ENCODE results near the gene LRRTM3. TPM values are rescaled to one million over a fixed set of nuclear protein-coding genes. Genes with fewer than 3 reads are reported as not detected.
A peak's percentile ranks its signal among the peaks of the same experiment; 100 is the strongest.

Gene LRRTM3
- total RNA-seq (2022) (not detected in 2 replicates), Bru-seq, nascent RNA (not detected), BruChase-seq, experiment 1, labeled RNA remaining after a 6-hour chase (not detected), BruChase-seq, experiment 2, labeled RNA remaining after a 2-hour chase (percentile 3 among the genes with signal in this experiment)
- long read RNA-seq: 0 reads

GRCh38 chr10:66925896-66926715 lies at the start of gene LRRTM3:
Gene LRRTM3, plus strand, starts transcription at chr10:66926036.
- H3K27me3 Mint-ChIP-seq (ENCODE audit: insufficient read depth, unreplicated experiment): peaks cover 23% of the 10 kb centered on the region
- H3K4me1 Mint-ChIP-seq (ENCODE audit: insufficient read depth, unreplicated experiment): peaks cover 6% of the 10 kb centered on the region
- POLR2A ChIA-PET: interaction anchor here (0.7 kb wide), 1 partner anchor 827 kb away, joined by 3 read pairs; no protein-coding TSS in a partner anchor
- no peaks in the 10 kb centered on the region for H3K9me3 Mint-ChIP-seq (ENCODE audit: unreplicated experiment)
- TF ChIP-seq, protein P1, sequence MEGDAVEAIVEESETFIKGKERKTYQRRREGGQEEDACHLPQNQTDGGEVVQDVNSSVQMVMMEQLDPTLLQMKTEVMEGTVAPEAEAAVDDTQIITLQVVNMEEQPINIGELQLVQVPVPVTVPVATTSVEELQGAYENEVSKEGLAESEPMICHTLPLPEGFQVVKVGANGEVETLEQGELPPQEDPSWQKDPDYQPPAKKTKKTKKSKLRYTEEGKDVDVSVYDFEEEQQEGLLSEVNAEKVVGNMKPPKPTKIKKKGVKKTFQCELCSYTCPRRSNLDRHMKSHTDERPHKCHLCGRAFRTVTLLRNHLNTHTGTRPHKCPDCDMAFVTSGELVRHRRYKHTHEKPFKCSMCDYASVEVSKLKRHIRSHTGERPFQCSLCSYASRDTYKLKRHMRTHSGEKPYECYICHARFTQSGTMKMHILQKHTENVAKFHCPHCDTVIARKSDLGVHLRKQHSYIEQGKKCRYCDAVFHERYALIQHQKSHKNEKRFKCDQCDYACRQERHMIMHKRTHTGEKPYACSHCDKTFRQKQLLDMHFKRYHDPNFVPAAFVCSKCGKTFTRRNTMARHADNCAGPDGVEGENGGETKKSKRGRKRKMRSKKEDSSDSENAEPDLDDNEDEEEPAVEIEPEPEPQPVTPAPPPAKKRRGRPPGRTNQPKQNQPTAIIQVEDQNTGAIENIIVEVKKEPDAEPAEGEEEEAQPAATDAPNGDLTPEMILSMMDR (IDR thresholded peaks at IDR 0.05; ENCODE audit: unreplicated experiment): peak; percentile 45
- H3K36me3 Mint-ChIP-seq (ENCODE audit: insufficient read depth, unreplicated experiment): no peaks in the 10 kb centered on the region
- no peak within 1 kb of the TSS for H3K27ac Mint-ChIP-seq (ENCODE audit: low read depth, unreplicated experiment)
- peak within 1 kb of the TSS; percentile 33 for H3K4me3 Mint-ChIP-seq (ENCODE audit: unreplicated experiment)
- CTCF ChIA-PET: interaction anchor here (0.6 to 2.2 kb wide), 26 partner anchors 8 to 1948 kb away, joined by 3 to 12 read pairs (median 4); no protein-coding TSS in a partner anchor
- DNase-seq (ENCODE audit: unreplicated experiment): peak; percentile 81
- BruUV-seq (replicated peaks): no TSS peak
- intact Hi-C loops (cut with micrococcal nuclease): no loop called here

DNA sequence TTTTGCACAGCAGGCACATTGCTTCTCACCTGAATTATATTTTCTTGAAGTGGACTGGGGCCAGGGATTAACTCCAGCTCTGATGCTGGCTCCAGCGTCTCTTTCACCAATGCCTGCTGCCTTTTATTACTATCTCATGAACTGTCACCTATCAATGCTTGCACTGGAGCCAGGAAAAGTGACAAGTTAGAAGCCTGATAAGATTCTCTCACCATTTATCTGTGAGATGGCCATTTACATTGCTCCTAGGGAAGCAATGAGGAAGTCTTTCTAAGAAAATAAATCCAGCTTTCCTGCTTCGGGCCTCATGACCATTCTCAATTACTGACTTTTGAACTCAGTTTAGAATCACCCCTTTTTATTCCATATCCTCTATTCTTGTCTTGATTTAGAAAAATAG lies 48.5 kb upstream of the LRRTM3 start:
- no peaks in the 10 kb centered on the region for H3K4me1 Mint-ChIP-seq (ENCODE audit: insufficient read depth, unreplicated experiment)

DNA sequence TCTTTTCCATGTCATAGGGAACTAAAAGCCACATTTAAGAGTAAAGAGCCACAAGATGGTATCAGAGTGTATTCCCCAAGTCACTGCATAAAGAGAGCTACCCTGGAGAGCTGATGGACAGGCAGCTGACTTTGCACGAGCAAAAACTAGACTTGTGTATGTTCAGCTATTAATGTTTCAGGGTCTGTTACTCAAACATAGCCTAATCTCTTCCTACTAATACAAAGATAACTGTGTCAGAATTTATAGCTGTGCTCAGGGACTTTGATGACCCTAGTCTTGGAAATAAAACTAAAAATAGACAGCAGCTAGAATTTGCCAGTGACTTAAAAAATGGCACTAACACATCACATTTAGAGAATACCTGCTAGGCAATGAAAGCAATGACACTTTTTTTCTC lies 45.5 kb upstream of the LRRTM3 start:
- BruUV-seq (replicated peaks): no TSS peak
- ChIA-PET POLR2A (no interaction called here), CTCF (no interaction called here)
- intact Hi-C loops (cut with micrococcal nuclease): no loop called here
- Mint-ChIP-seq H3K27ac (ENCODE audit: low read depth, unreplicated experiment) (no peak overlapping the region), H3K27me3 (ENCODE audit: insufficient read depth, unreplicated experiment) (no peaks in the 10 kb centered on the region), H3K36me3 (ENCODE audit: insufficient read depth, unreplicated experiment) (no peaks in the 10 kb centered on the region), H3K4me1 (ENCODE audit: insufficient read depth, unreplicated experiment) (no peaks in the 10 kb centered on the region), H3K4me3 (ENCODE audit: unreplicated experiment) (no peak overlapping the region), H3K9me3 (ENCODE audit: unreplicated experiment) (no peaks in the 10 kb centered on the region)
- TF ChIP-seq, protein P1 (IDR thresholded peaks at IDR 0.05; ENCODE audit: unreplicated experiment): no peak
- DNase-seq (ENCODE audit: unreplicated experiment): no peak

More for the DNA sequence above, 48.5 kb upstream of the LRRTM3 start:
- TF ChIP-seq, protein P1 (IDR thresholded peaks at IDR 0.05; ENCODE audit: unreplicated experiment): no peak
- Mint-ChIP-seq H3K36me3 (ENCODE audit: insufficient read depth, unreplicated experiment) (no peaks in the 10 kb centered on the region), H3K27ac (ENCODE audit: low read depth, unreplicated experiment) (no peak overlapping the region), H3K4me3 (ENCODE audit: unreplicated experiment) (no peak overlapping the region), H3K27me3 (ENCODE audit: insufficient read depth, unreplicated experiment) (no peaks in the 10 kb centered on the region), H3K9me3 (ENCODE audit: unreplicated experiment) (no peaks in the 10 kb centered on the region)
- intact Hi-C loops (cut with micrococcal nuclease): no loop called here
- no TSS peak for BruUV-seq (replicated peaks)
- ChIA-PET POLR2A (interaction anchor here (0.7 kb wide), 1 partner anchor 22 kb away, joined by 3 read pairs; no protein-coding TSS in a partner anchor), CTCF (interaction anchor here (1.1 kb wide), 1 partner anchor 19 kb away, joined by 4 read pairs; no protein-coding TSS in a partner anchor)
- DNase-seq (ENCODE audit: unreplicated experiment): no peak

DNA sequence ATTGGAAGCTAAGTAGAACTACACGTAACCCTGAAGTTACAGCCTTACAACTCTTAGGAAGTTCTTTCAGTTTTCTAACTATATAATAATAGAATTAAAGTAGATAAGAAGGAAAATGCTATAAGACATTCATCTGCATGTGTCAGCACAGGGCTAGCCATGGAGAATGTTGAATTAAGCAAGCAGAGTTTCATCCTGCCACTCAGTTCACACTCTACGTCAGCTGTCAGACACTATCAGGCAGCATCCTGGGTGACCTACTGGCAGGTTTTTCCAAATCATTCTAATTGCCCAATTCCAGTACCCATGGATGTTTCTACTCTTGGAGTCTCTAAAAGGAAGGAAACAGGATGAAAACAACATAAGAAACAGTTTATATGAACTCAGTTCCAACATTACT lies 45.0 kb upstream of the LRRTM3 start:
- Mint-ChIP-seq H3K27ac (ENCODE audit: low read depth, unreplicated experiment) (no peak overlapping the region), H3K9me3 (ENCODE audit: unreplicated experiment) (no peaks in the 10 kb centered on the region), H3K27me3 (ENCODE audit: insufficient read depth, unreplicated experiment) (no peaks in the 10 kb centered on the region), H3K4me1 (ENCODE audit: insufficient read depth, unreplicated experiment) (no peaks in the 10 kb centered on the region), H3K36me3 (ENCODE audit: insufficient read depth, unreplicated experiment) (no peaks in the 10 kb centered on the region), H3K4me3 (ENCODE audit: unreplicated experiment) (no peak overlapping the region)
- no TSS peak for BruUV-seq (replicated peaks)
- intact Hi-C loops (cut with micrococcal nuclease): no loop called here
- TF ChIP-seq, protein P1 (IDR thresholded peaks at IDR 0.05; ENCODE audit: unreplicated experiment): no peak
- DNase-seq (ENCODE audit: unreplicated experiment): no peak
- POLR2A ChIA-PET: no interaction called here
- CTCF ChIA-PET: no interaction called here
